ENCODE results near the gene CP.
A peak's percentile ranks its signal among the peaks of the same experiment; 100 is the strongest.

The CP gene

DNA sequence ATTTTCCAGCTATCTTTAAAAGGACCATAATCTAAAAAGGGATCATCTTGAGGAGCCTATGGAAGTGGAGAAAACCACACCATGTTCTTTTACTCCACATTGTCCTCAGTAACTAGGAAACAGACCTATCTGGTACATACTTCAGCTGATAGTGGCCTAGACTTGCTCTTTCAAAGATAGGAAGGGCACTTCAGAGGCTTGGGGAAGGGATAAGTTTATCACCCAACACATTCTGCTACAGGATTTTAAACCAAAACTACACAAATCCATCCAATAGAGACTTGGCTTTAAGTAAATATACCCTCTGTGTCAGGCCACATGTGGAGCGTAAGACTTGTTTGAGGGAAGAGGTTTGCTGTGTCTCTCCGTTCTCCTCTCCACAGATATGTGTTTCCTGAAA, 35.4 kb downstream of the CP start:
- no peak for DNase-seq (ENCODE audit: low read depth)

DNA sequence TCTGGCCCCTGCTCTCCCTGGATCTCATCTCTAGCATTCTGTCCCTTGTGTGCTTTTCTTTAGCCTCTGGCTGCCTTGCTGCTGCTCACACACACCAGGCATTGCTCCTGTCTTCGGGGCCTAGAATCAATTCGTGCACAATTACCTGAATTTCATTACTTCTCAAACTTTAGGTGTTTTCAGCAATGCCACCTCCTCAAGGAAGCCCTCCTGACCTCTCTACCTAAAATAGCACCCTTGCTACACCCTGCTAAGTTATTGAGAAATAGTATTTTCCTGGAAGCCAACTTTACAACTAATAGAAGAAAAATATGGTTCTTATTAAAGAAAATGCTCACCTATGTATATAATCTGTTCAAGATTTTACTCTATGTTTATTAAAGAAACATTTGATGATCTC, 40.4 kb downstream of the CP start:
- DNase-seq (ENCODE audit: low read depth): no peak

DNA sequence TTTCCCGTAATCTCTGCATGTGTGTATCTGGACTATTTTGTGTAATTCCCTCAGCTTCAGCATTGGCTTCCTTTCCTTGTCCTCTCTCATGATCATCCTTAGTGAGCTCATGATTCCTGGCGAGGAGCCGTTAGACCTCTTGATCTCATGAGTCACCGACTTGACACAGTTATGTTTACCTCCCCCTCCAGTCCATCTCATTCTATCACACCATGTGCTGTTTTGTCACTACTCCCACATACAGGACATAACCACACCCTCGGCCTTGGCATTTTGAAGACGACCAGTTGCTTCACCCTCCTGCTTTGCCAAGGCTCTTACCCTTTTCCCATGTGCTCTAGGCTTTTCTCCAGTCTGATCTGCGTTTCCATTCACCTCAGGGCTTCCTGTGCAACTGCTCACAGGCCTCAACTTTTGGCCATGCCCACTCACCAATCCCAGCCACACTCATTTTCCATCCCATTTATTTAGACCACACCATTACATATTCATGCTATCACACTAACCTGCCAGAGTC, 41.5 kb downstream of the CP start:
- DNase-seq (ENCODE audit: low read depth): no peak

DNA sequence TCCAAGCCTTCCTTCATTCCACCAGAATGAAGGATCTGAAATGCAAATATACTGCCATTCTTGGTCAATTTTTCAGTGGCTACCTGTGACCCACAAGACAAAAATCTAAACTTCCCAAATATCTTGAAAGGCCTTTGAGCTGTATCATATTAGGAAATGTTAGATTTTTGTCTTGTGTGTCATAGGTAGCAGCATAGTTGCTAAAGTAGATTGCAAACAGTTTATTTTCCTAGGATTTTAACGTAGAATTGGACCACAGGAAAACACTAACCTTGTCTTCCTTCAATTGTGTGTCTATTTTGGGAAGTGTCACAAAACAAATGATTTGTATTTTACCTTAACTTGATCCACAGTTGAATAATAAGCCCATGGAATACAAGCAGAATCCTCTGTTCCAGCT, 42.4 kb downstream of the CP start:
- DNase-seq (ENCODE audit: low read depth): no peak

DNA sequence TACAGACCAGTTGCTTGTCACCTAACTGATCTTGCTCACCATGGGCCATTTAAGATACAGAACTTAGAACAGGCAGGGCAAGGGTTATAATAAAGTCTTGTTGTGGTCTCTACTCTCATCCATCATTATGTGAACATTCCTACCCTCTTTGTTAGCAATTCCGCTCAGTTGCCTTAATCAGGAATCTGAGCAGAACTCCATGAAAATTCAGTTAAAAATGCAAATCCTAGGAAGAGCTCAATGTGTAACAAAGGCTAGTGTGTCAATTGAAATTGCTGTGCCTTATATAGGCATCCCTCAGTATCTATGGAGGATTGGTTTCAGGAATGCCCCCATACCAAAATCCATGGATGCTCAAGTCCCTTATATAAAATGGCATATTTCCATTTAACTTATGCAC, 44.5 kb downstream of the CP start:
- no peak for DNase-seq (ENCODE audit: low read depth)

DNA sequence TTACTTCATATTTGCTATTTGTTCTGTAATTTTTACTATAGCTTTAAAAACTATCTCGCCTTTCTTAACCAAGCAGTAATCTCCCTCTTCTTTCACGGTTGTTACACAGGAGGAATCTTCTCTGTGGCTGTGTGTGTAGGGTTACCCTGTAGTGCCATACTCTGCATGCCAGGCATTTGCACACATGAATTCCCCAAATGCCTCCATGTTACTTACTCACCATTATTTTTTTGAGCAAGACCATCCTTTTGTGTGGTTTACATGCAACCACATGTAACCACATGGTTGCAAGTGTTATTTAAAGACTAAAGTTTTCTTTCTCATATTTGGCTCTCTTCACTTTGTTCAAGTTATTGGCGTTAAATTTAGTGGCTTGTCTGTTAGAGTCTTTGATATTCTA, 46.7 kb downstream of the CP start:
- DNase-seq (ENCODE audit: low read depth): no peak

DNA sequence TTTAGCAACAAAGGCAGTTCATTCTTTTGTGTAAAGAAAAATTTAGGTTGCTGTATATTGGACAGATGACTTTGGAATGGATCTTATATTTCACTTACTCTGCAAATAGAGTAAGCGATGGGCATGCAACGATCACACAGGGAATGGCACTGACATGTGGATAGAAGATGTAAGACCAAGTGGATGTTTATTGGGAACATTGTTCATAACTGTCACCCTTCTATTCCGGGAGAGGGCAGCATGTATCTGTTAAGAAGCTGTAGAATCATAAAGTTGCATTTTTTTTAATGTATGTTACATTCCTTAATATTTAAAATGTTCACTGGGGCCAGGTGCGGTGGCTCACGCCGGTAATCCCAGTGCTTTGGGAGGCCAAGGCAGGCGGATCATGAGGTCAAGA, 51.0 kb downstream of the CP start:
- DNase-seq (ENCODE audit: low read depth): no peak

DNA sequence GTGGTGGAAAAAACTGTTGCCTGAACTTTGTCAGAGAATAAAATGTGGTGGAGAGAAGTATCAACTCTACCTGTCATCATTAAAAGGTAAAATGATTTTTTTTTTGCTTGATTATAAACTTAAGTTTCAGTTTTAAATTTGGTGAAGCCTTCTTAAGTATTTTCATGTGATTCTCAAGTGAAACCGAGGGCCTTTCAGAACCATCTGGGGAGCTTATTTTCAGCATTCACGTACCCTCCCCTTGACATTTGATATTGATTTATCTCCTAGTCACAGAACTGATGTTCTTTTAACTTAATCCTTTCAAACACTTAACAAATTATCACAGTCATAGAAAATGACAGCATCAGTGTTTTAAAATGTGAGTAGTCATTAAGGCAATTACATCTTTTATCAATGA, 53.7 kb downstream of the CP start:
- DNase-seq (ENCODE audit: low read depth): no peak

DNA sequence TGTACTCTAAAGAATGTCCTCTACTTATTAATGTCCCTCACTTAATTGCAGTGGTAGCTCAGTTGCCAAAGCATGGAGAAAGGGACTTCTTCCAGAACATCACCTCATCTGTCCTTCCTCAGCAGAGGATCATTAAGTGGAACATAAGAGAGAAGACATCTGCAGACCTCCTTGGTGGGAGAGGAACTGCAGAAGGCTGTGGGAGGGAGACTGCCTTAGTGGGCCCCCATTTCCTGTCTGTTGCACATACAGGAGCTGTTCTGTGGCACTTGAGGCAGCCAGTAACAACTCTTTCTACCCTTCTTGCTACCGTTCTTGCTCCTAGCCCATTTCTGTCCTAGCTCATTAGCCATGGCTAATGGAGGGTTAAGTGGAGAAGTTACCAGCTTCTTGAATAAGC, 58.6 kb downstream of the CP start:
- DNase-seq (ENCODE audit: low read depth): no peak

DNA sequence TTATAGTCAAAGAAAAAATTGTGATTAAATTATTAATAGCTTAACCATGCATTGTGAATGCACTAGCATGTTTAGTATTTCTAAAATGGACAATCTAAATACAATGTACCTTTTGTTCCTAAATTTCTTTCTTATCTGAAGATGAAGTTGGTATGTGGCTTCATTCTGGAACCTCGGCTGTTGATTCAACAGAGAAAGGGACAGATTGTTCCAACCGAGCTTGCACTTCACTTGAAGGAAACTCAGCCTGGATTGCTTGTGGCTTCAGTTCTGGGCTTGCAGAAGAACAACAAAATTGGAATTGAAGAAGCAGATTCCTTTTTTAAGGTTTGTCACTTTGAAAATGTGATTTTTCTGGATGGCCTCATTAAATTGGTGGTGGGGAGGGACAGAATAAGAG, 59.6 kb downstream of the CP start:
- no peak for DNase-seq (ENCODE audit: low read depth)

DNA sequence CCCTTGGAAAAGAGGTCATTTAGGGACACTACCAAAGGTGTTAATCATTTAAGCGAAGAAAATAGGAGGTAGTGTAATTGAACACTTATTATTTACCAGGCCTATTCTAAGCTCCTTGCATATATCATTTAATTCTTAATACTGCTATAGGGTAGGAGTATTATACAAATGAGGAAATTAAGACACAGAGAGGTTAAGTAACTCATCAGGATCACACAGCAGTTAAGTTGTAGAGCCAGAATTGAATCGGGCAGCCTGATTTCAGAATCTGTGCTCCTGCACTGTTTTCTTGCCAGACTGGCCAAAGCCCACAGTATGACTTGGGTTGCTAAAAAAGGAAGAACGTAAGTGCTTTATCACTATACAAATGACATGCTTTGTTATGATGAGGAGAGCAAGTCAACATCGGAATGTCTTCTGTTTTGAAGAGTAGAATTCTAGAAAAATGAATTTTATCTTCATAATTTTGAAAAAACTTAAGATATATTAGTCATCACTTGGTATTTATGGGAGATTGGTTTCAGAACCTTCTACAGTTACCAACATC, 60.8 kb downstream of the CP start:
- no peak for DNase-seq (ENCODE audit: low read depth)

DNA sequence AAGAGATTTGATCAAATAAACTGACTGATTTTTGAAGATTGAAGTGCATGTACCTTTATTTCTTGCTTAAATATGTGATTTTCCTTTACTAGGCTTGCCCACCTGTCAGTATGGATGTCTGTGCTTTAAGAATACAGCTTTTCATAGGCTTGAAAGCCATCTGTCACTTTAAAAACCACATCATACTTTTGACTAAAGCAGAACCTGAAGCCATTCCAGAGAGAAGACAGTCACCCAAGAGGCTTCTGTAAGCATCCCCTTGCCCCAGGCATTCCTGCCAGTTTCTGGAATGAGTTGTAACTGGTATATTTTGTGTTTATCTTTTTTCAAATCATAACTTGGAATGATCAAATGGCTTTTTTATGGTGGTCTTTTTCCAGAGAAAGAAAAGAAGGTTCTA, 68.2 kb downstream of the CP start:
- DNase-seq (ENCODE audit: low read depth): no peak

DNA sequence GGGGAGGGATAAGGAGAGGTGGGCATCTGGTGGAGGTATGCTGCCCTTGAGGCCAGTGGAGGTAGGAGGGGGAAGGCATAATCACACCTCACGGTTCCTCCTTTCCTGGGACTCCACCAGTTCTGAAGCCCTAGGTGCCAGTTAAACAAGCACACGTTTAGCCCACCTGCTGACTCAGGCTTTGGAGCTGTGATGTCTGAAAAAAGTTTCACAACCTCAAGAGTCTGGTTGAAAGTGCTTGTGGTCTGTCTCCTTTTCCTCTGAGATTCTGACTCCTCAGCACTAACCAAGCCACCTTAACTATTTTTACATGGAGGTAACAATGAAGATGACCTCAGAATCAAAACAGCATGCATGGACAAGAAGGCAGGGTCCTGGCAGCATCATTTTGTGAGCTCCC, 69.2 kb downstream of the CP start:
- no peak for DNase-seq (ENCODE audit: low read depth)

DNA sequence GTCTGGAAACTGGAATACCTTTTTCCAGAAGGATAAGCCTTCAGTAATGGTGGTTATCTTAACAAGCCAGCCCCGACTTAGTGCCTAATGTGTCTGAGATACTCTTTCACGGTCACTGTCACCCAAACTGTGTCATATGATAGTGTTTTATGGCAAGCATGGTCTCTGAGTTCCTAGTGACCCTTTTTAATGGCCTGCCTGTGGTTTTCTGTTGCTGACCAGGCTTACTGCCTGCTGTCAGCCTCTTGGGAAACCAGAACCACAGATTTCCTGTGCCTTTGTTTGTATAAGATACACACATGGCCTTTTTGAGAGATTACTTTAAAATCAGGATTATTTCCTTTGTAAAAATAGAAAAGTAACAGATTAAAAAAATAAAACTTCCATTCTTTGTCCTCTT, 69.8 kb downstream of the CP start:
- DNase-seq (ENCODE audit: low read depth): no peak

DNA sequence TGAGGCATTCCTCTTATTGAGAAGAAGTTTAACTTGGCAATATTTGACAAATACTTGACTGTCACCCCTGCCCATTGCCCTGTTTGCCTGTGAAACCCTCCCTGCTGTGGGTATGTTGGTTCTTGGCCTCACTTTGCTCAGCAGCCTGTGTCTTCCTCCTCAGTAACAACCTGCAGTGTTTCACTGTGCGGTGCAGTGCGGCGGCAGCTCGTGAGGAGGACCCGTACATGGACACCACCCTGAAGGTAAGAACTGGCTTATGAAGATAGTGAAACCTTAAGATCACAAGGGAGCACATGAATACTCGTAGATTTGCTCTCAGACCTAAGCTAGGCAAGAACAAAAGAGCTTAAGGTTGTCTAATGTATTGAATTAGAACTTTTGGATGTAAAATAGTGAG, 71.2 kb downstream of the CP start:
- DNase-seq (ENCODE audit: low read depth): no peak

DNA sequence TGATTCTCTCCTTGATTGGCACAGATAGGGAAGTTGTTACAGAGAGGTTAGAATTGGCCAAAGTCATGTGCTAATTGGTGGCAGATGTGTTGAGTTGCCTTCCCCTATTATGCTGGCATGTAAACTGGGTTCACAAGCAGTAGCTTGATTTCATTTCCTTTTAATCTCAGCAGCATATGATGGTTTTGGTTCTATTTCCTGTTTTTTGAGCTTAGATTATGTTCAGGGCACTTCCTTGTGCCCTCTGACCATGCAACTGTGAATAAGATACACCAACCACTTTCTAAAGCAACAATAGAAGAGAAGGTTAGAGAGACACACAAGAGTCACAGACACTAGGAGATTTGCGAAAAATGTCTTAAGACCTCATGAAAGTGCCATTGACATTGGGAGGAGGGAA, 75.7 kb downstream of the CP start:
- DNase-seq (ENCODE audit: low read depth): no peak

DNA sequence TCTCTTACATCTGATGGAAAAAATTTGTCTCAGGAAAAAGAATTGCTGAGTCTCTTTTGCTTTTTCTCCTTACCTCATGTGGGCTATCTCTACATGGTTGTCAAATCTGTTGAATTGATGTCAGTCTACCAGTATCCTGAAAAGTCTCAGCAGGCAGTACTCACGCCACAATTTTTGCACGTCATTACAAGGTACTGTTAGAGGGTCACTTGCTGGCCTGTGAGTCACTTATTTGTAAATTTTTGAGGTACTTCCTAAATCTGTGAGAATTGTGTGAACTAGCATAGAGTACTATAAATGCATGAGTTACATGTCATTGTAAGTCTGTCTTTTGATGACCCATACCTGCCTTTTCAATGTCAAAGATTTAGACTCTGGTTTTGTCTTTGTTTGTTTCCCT, 76.3 kb downstream of the CP start:
- DNase-seq (ENCODE audit: low read depth): no peak

DNA sequence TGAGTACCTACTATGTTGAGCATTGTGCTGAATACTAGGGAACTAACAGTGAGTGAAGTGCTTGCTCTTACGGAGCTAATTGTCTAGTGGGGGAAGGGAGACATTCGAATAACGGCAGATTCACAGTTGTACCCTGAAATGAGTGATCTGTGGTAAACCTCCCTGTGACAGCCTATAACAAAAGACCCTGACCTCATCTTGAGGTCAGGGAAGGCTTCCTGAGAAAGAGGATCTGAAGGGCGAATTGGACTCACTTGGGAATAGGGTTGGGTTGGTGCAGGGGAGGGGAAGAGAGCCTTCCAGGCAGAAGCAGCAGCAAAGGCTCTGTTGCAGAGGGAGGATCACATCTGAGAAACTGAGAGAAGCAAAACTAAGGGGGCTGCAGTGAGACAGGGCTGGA, 78.9 kb downstream of the CP start:
- no peak for DNase-seq (ENCODE audit: low read depth)

DNA sequence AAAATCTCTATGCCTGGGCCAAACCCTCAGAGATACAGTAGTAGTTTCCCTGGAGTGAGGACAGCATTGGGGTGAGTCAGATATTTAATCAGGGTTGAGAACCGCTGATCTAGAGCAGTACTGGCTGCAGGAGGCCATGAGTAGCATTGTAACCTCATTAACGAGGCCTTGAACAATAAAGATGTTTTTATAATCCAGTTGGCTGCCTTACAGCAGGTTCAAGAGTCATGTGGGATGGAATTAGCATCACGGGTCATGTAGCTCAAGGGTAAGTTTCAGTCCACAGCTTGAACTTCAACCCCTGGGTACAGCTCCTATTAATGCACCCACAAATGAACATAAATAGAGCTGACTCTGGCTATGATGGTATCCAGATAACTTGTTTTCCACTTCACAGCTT, 87.1 kb downstream of the CP start:
- no peak for DNase-seq (ENCODE audit: low read depth)

DNA sequence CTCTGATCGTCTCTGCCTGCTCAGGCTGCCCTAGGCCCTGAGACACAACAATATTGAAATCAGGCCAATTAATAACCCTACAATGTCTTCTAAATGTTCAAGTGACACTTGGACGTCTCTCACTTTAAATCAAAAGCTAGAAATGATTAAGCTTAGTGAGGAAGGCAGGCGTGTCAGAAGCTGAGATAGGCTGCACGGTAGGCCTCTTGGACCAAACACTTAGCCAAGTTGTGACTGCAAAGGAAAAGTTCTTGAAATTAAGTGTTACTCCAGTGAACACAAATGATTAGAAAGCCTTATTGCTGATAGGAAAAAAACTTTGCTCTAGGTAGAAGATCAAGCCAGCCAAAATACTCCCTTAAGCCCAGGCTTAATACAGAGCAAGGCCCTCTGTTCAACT, 90.0 kb downstream of the CP start:
- DNase-seq (ENCODE audit: low read depth): no peak

DNA sequence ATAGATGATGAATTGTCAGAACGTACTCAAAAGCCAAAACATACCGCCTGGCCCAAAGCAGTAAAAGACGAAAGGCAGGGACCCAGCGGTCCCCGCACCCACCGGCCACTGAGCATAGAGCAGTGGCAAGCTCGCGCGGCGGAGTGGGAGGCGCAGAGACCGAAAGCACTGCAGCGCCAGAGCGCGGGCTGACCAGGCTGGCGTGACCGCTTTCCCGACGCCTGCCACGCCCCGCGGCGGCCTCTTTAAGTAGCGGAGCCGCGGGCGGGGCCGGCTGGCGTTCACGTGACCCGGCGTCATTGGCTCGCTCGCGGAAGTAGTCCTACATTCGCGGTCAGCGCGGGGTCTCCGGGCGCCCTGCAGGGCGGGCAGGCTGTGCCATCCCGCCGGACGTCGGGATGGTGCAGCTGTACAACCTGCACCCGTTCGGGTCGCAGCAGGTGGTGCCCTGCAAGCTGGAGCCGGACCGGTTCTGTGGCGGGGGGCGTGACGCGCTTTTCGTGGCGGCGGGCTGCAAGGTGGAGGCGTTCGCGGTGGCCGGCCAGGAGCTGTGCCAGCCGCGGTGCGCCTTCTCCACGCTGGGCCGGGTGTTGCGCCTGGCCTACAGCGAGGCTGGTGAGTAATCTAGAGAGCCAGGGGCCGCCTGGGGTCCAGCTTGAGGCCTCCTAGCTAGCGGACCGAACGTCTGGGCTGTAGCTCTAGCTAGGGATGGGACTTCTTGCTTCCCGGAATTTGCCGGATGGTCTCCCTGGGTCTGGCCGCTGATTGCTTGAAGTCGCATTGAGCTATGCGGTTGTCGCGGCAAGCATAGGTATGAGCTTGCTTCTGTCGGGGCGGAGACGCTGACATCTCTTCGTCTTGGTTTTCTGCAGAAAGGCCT, 92.1 kb downstream of the CP start, which contains the start of gene HPS3:
Gene HPS3 (plus strand): TSS at position 313 of the 880 bp plus-strand sequence. CDS start 86 bp downstream, at position 399.
- peak; percentile 72 for DNase-seq (ENCODE audit: low read depth)

DNA sequence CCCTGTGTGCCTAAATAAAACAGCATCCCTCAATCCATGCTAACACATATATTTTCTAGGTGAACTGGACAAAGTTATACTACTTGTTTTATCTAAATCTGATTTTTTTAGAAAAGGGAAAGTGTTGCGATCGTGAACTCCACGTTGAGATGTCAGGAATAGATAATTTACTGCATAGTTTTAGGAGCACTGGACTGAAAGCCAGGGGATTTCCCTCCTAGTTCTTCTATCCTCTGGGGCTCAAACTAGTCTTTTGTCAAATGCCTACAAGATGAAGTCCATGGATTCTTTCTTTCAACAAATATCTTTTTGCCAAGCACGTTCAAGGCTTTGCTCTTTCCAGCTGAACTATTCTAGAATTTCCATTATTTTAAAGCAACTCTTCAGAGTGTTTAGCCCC, 92.8 kb downstream of the CP start:
- no peak for DNase-seq (ENCODE audit: low read depth)

DNA sequence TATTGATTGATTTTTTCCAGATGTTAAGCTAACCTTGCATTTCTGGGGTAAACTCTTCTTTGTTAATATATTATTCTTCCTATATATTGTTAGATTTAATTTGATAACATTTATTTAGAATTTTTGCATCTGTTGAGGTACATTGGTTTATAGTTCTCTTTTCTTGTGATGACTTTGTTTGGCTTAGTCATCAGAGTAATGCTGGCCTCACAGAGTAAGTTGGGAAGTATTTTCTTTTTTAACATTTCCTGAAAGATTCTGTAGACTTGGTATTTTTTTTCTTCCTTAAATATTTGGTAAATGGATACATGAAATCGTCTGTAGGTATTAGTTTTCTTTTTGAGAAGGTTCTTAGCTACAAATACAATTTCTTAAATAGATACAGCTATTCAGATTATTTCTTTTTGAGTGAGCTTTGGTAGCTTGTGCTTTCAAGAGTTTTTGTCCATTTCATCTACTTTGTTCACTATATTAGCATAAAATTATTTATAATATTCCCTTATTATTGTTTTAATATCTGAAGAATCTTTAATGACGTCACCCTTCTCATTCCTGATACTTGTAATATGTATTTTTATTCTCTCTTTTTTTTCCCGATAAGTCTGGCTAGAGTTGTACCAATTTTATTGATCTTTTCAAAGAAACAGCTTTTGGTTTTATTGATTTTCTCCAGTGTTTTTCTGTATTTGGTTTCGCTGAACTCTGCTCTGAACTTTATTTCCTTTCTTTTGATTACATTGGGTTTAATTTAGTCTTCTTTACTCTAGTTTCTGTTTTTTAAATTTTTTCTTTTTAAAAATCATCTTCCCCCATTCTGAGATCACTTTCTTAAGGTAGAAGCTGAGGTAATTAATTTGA, 98.7 kb downstream of the CP start:
- no peak for DNase-seq (ENCODE audit: low read depth)

Measured in activated T-helper 1 cell treated with Interleukin-2 at 50 U/mL for 16 hours (primary cell).